GM23338 (cell line): ENCODE data around the gene PASD1.

ENCODE experiments used
- CREB1 ChIP-seq: fragments of 250-450 bp; sonication (Bioruptor Pico); IDR thresholded peaks from 2 replicates; pipeline ENCODE4 v1.5.0; 2020; ENCODE audit warnings: low read depth, mild to moderate bottlenecking, moderate library complexity
- ETS1 ChIP-seq: IDR thresholded peaks from 2 replicates; pipeline ENCODE4 v1.6.1; 2016; ENCODE audit warnings: antibody characterized with exemption
- EZH2 ChIP-seq: fragments of 200-600 bp; sonication (generic); IDR thresholded peaks from one replicate; pipeline ENCODE4 v1.8.0; 2017; ENCODE audit warnings: antibody characterized with exemption, mild to moderate bottlenecking, low read depth; ENCODE audit not compliant: unreplicated experiment
- EZH2phosphoT487 ChIP-seq: fragments of 200-600 bp; sonication (generic); IDR thresholded peaks from one replicate; pipeline ENCODE4 v1.8.1; 2018; ENCODE audit warnings: antibody characterized with exemption; ENCODE audit not compliant: unreplicated experiment
- JUNB ChIP-seq: IDR thresholded peaks from one replicate; pipeline ENCODE4 v1.6.1; 2016; ENCODE audit warnings: antibody characterized with exemption; ENCODE audit not compliant: unreplicated experiment
- NANOG ChIP-seq: IDR thresholded peaks from 2 replicates; pipeline ENCODE4 v1.6.1; 2016; ENCODE audit warnings: antibody characterized with exemption, borderline replicate concordance
- POLR2AphosphoS5 ChIP-seq: IDR thresholded peaks from 2 replicates; pipeline ENCODE4 v1.6.1; 2016; ENCODE audit warnings: antibody characterized with exemption, low read depth
- REST ChIP-seq: IDR thresholded peaks from one replicate; pipeline ENCODE4 v1.6.1; 2018; ENCODE audit warnings: antibody characterized with exemption; ENCODE audit not compliant: unreplicated experiment
- STAT1 ChIP-seq: IDR thresholded peaks from one replicate; pipeline ENCODE4 v1.6.1; 2016; ENCODE audit warnings: antibody characterized with exemption; ENCODE audit not compliant: unreplicated experiment
- ZNF114 ChIP-seq: fragments of 250-450 bp; sonication (Bioruptor Pico); IDR thresholded peaks from 2 replicates; pipeline ENCODE4 v1.5.0; 2020; ENCODE audit warnings: mild to moderate bottlenecking, moderate library complexity
- ZNF331 ChIP-seq: fragments of 250-450 bp; sonication (Bioruptor Pico); IDR thresholded peaks from 2 replicates; pipeline ENCODE4 v1.5.0; 2020; ENCODE audit warnings: low read depth, mild to moderate bottlenecking, moderate library complexity
- ZNF462 ChIP-seq: fragments of 250-450 bp; sonication (Bioruptor Pico); IDR thresholded peaks from 2 replicates; pipeline ENCODE4 v1.5.0; 2020; ENCODE audit warnings: mild to moderate bottlenecking, moderate library complexity
- TF ChIP-seq, protein P1 (sequence below), 2 experiments: fragments of 200-600 bp in 1 of 2; sonication (generic) in 1 of 2; conservative IDR thresholded peaks; 2 replicates each; pipeline versions ENCODE4 v1.5.1 to v1.6.1; 2016 to 2017; ENCODE audit warnings: antibody characterized with exemption in 2 of 2, low read depth in 2 of 2, mild to moderate bottlenecking in 2 of 2, moderate library complexity in 1 of 2

- TF ChIP-seq REST: no peak
- TF ChIP-seq, protein P1, sequence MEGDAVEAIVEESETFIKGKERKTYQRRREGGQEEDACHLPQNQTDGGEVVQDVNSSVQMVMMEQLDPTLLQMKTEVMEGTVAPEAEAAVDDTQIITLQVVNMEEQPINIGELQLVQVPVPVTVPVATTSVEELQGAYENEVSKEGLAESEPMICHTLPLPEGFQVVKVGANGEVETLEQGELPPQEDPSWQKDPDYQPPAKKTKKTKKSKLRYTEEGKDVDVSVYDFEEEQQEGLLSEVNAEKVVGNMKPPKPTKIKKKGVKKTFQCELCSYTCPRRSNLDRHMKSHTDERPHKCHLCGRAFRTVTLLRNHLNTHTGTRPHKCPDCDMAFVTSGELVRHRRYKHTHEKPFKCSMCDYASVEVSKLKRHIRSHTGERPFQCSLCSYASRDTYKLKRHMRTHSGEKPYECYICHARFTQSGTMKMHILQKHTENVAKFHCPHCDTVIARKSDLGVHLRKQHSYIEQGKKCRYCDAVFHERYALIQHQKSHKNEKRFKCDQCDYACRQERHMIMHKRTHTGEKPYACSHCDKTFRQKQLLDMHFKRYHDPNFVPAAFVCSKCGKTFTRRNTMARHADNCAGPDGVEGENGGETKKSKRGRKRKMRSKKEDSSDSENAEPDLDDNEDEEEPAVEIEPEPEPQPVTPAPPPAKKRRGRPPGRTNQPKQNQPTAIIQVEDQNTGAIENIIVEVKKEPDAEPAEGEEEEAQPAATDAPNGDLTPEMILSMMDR (conservative IDR thresholded peaks at IDR 0.05; ENCODE audit: low read depth in 2 of 2): no peak
- no peak for TF ChIP-seq STAT1
- no peak for TF ChIP-seq EZH2
- TF ChIP-seq POLR2AphosphoS5: no peak
- no peak for TF ChIP-seq EZH2phosphoT487
- TF ChIP-seq NANOG: no peak
- TF ChIP-seq ZNF462 (CRISPR knock-in tag): no peak
- no peak for TF ChIP-seq ZNF331 (CRISPR knock-in tag)
- TF ChIP-seq ETS1: no peak
- TF ChIP-seq CREB1: no peak
- no peak for TF ChIP-seq JUNB
- no peak for TF ChIP-seq ZNF114
These were observed 138.1 kb downstream of the PASD1 start for GRCh38 chrX:151701531-151701930.
